SKM-1 treated with dmso at 0.1 percent for 144 hours (cell line): ENCODE data around the gene CREB3.

Source experiments
- DNase-seq: peaks from one replicate; lab custom pipeline; 2025; ENCODE audit not compliant: unreplicated experiment; lab: John Stamatoyannopoulos, UW

The CREB3 gene

GRCh38 chr9:35700942-35701341 lies 31.5 kb upstream of the CREB3 start:
- DNase-seq = no peak

GRCh38 chr9:35702696-35703095 lies 29.8 kb upstream of the CREB3 start:
- DNase-seq = no peak

GRCh38 chr9:35703906-35704672 lies 28.4 kb upstream of the CREB3 start:
- DNase-seq = no peak

- no peak for DNase-seq
Measured at GRCh38 chr9:35705372-35705771, 27.1 kb upstream of the CREB3 start.

- DNase-seq = no peak
Measured at GRCh38 chr9:35705836-35706430, 26.5 kb upstream of the CREB3 start.

- DNase-seq = no peak
Measured at GRCh38 chr9:35706951-35707350, 25.5 kb upstream of the CREB3 start.

- DNase-seq = no peak
Measured at GRCh38 chr9:35708146-35708545, 24.3 kb upstream of the CREB3 start.

- no peak for DNase-seq
Measured at GRCh38 chr9:35710818-35711500, 21.5 kb upstream of the CREB3 start.

GRCh38 chr9:35711501-35712428 lies 20.7 kb upstream of the CREB3 start:
- no peak for DNase-seq

- no peak for DNase-seq
Measured at GRCh38 chr9:35712762-35713400, 19.6 kb upstream of the CREB3 start.

GRCh38 chr9:35713578-35713977 lies 18.9 kb upstream of the CREB3 start:
- no peak for DNase-seq

GRCh38 chr9:35714123-35714522 lies 18.3 kb upstream of the CREB3 start:
- no peak for DNase-seq

- DNase-seq = no peak
Measured at GRCh38 chr9:35714579-35715252, 17.8 kb upstream of the CREB3 start.

- no peak for DNase-seq
Measured at GRCh38 chr9:35716230-35716629, 16.2 kb upstream of the CREB3 start.

GRCh38 chr9:35717132-35717870 lies 15.2 kb upstream of the CREB3 start:
- DNase-seq = no peak

- no peak for DNase-seq
Measured at GRCh38 chr9:35718721-35719511, 13.6 kb upstream of the CREB3 start.

GRCh38 chr9:35719546-35719945 lies 12.9 kb upstream of the CREB3 start:
- no peak for DNase-seq

GRCh38 chr9:35723426-35723825 lies 9.0 kb upstream of the CREB3 start:
- DNase-seq = no peak

- no peak for DNase-seq
Measured at GRCh38 chr9:35723908-35724307, 8.6 kb upstream of the CREB3 start.
